Skeletal muscle cell (primary cell): ENCODE results near the gene GPX4.

Experiments
- DNase-seq: peaks from one replicate; pipeline ENCODE4 v3.0.0-alpha.2; 2010; ENCODE audit warnings: low read depth
- H3K4me3 ChIP-seq: 2 replicates; pipeline ENCODE4 v1.5.1; 2011; ENCODE audit warnings: low read depth, mild to moderate bottlenecking, control low read depth, low read length, moderate library complexity

Gene GPX4

GRCh38 chr19:1140272-1141027, 36.7 kb downstream of the GPX4 start:
- H3K4me3 ChIP-seq = no peak overlapping the region
- DNase-seq = no peak

DNA sequence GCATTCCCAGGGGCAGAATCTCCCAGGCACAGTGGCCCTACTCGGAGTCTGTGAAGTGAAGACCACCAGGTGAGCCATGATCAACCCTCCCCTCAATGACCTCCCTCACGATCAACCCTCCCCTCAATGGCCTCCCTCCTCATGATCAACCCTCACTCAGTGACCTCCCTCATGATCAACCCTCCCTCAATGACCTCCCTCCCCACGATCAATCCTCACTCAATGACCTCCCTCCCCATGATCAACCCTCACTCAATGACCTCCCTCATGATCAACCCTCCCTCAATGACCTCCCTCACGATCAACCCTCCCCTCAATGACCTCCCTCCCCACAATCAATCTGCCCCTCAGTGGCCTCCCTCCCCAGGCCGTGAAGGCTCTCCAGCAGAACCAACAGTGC, 38.1 kb downstream of the GPX4 start:
- H3K4me3 ChIP-seq = no peak overlapping the region
- no peak for DNase-seq

DNA sequence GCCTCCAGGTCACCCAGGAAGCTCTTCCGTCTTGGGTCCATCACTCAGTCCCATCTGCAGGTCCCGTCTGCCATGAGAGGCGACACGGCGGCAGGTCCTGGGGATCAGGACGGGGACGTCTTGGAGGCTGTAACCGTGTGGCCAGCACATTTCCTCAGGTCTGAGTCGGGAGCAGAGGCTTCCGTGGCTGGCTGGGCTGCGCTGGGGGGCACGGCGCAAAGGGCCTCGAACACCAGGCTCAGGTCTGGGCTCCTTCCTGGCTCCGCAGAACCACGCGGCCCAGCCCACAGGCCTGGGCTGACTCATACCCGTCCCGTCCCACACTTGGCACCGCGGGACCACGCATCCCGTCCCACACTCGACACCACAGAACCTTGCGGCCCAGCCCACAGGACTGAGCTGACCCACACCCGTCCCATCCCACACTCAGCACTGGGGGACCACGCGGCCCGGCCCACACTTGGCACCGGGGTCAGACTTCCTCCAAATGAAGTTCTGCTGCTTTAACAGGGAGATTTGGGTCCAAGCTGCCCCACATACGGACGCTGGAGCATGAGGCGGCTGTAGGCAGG, 40.1 kb downstream of the GPX4 start:
- H3K4me3 ChIP-seq = no peak overlapping the region
- DNase-seq = no peak

- H3K4me3 ChIP-seq = no peak overlapping the region
- DNase-seq = no peak
Observed at GRCh38 chr19:1144741-1145140, 40.9 kb downstream of the GPX4 start.

DNA sequence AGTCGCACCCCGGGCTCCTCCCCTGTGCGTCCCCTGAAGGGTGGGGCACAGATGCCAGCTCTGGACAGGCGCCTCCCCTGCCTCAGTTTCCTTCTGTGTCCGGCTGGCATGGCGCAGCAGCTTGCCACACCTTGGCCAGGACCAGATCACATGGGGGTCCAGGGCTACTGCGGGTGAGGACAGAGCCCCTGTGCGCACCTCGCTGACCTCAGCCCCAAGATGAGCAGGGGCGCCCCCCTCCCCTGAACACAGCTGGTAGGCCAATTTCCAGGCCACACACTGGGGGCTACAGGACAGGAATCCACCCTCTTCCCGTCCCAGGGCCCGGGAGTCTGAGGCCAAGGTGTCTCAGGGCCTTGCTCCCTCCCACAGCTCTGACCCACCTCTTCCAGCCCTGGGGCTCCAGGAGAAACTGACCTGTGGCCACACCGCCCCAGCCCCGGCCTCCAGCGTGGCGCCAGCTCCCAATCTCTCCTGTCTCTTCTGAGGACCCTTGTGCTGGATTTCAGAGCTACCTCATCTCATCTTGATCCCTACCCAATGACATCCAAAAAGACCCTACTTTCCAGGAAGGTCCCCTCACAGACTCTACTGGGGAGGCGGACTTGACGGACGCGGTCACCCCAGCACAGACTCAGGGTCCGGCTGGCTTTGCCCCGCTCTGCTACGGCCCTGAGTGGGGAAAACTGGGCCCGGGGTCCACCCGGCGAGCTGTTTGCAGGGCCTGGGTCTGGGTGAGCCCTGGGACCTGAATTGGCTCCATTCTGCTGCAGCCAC, 42.0 kb downstream of the GPX4 start:
- H3K4me3 ChIP-seq = no peak overlapping the region
- no peak for DNase-seq

GRCh38 chr19:1146412-1146699, 42.6 kb downstream of the GPX4 start:
- H3K4me3 ChIP-seq = no peak overlapping the region
- DNase-seq = no peak

DNA sequence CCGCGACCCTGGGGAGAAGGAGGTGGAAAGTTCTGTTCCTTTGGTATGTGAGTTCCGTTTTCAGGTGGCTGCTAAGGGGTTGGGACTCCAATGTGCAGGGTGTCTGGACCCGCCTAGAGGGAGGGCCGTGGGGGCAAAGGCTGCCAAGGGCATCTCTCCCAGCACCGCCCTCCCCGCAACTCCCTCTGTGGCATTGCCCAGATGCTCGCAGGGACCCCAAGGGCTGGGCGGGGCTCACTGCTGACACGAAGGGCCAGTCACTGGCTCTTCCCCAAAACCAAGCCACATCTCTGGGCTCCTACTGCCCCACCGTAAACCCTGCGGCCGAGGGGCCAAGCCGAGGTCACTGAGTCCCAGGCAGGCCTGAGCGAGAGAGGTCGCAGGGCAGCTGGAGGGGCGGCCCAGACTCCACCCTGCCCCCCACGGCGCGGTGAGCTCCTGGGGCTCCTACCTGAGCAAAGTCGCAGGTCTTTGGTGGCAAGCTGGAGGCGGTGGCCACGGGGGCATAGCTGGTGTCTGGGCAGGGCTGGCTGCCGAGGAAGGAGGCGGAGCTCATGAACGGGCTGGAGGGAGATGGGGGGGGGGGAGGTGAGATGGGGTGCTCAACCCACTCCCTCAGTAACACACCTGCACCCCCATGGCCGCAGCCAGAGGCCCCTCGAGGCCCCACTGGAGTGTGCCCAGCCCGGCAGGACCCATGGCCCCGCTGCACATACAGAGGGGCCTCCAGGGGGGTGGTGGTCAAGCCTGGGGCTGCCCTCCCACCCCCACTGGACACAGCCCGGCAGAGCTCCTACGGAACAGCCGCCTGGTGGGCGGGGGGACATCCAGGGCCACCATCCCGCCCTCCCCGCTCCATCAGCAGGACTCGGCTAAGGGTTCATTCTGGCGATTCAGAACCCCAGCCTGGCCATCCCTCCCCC, 43.3 kb downstream of the GPX4 start:
- no peak for DNase-seq
- H3K4me3 ChIP-seq = no peak overlapping the region

DNA sequence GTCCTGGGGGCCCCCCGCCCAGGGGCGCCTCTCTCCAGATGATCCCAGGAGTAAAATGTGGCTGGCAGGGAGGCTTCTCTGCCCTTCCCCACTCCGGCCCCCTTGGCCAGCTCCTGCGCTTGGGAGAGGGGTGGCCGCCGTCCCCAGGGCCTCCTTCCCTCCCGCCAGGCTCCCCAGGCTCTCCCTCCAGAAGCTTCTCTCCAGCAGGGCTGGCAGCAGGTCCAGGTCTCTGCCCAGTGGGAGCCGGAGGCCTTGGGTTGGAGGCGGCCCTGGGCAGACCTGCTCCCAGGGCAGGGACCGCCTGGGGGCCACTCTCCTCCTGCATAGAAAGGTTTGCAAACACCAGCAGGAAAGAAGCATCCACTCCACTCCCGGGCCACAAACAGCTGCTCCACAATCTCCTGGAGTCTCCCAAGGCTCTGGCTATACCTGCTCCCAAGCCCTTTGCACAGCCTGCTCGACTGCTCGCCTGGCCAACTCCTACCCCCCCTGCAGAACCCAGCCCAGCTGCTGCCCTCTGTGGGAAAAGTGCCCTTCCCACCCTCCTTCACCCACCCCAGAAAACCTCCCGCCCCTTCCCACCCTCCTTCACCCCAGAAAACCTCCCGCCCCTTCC, 44.2 kb downstream of the GPX4 start:
- no peak for DNase-seq

GRCh38 chr19:1149259-1150045, 45.7 kb downstream of the GPX4 start:
- no peak for DNase-seq

More for the DNA sequence above, 44.2 kb downstream of the GPX4 start:
- H3K4me3 ChIP-seq = no peak overlapping the region

DNA sequence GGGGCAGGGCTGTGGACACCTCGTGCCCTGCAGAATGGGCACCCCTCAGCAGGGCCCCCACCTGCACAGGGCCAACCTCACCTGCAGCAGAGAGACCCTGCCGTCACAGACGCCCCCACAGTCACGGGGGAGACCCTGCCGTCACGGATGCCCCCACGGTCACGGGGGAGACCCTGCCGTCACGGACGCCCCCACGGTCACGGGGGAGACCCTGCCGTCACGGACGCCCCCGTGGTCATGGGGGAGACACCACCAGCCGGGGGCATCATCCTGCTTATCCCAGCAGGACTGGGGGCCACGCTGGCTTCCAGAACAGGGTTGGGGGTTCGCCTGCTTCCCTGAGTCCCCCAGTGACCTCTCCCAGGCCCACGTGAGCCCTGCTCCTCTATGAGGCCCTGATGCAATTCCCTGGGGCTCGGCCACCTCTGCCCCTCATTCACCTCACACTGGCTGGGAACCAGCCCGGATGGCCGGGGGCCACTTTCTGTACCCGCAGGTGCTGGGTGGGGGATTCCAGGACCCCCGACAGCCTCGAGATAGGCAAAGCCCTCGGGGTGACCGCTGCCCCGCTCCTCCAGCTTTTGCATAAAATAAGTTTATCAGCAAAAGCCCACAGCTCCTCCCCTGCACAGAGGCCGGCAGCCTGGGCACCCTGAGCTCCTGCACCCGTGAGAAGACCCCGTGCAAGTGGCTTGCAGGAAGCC, 46.7 kb downstream of the GPX4 start:
- no peak overlapping the region for H3K4me3 ChIP-seq
- no peak for DNase-seq

More at GRCh38 chr19:1149259-1150045, 45.7 kb downstream of the GPX4 start:
- H3K4me3 ChIP-seq = no peak overlapping the region

GRCh38 chr19:1151037-1151724, 47.4 kb downstream of the GPX4 start:
- DNase-seq = no peak
- H3K4me3 ChIP-seq = no peak overlapping the region

DNA sequence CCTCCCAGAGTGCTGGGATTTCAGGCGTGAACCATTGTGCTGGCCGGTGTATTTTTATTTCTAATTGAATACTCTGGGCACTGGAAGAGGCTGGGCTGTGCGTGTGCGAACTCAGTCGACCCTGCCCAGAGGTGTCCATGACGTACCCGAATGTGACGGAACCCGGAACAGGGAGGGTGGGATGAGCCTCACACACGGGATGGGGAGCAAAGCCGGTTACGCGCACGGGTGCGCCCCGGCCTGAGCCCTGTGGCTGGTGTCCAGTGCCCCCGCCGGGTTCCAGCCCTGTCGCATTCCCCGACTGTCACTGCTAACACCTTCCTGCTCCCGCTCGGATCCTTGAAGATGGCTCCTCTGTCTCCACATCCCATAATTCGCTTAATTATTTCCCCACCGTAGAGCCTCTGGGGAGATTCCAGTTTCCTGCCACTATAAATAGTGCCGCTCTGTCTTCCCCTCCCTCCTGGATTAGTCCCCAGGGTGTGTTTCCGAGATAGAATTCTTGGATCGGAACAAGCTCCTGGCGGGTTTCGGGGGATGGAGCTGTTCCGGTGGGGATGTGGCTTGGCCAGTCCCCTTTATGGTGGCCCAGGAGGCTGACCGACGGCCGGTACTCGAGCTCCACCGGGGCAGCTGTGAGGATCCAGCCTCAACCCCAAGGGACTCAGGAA, 48.3 kb downstream of the GPX4 start:
- DNase-seq = no peak
- no peak overlapping the region for H3K4me3 ChIP-seq

DNA sequence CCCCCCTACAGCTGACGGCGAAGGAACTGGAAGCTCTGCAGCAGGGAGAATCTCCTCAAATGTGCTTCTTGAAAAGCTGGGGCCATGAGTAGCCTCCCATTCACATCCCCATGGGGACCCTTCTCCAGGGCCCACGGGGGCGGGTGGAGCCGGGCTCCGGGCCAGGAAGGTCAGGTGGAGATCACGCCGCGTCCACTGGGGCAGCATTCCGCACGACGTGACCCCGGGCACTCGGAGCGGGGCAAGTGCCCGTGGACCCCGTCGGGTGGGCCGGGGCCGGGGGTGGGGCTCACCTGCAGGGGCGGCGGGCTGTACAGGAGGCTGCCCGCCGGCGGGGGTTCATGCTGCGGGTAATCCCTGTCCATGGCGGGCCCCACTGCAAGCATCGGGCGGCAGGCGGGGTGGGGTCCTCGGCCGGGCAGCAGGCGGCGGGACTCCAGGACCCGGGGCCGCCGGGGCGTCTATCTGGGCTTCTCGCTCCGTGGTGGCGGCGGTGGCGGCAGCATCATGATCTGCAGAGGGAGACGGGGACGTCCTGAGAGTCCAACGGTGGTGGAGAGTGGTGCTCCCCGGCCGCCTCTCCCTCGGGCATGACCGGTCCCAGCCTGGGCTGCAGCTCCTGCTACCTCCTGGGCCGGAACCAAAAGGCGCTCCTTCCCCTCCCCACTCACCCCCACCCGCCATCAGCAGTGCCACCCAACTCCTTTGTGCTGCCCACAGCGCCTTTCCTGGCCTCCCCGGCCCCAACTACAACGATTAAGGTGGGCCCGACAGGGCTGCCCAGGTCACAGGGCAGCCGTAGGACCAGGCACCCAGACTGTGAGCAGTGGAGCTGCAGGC, 50.3 kb downstream of the GPX4 start:
- peak overlapping the region; percentile 29 for H3K4me3 ChIP-seq
- no peak for DNase-seq

GRCh38 chr19:1154731-1155351, 51.0 kb downstream of the GPX4 start:
- peak overlapping the region; percentile 29 for H3K4me3 ChIP-seq
- DNase-seq = peak; percentile 53

- no peak for DNase-seq
- H3K4me3 ChIP-seq = no peak overlapping the region
Observed at GRCh38 chr19:1155352-1156304, 51.8 kb downstream of the GPX4 start.
